Upper lobe of right lung (tissue), 1 donor: ENCODE data around the gene PRKN. TPM values are rescaled to one million over a fixed set of nuclear protein-coding genes. Genes with fewer than 3 reads are reported as not detected.

Experiments
- ATAC-seq: fragments of 200-7000 bp; cut with Tn5 transposase; one replicate; pipeline ENCODE4 v1.9.1; 2020; ENCODE audit warnings: mild to moderate bottlenecking, moderate library complexity
- DNase-seq: peaks from one replicate; pipeline ENCODE4 v3.0.0-alpha.2; 2020
- H3K27ac ChIP-seq: fragments of 200-600 bp; one replicate; pipeline ENCODE4 v1.8.0; 2022
- H3K27me3 ChIP-seq: fragments of 200-600 bp; one replicate; pipeline ENCODE4 v1.8.0; 2022; ENCODE audit warnings: mild to moderate bottlenecking
- H3K36me3 ChIP-seq: fragments of 200-600 bp; one replicate; pipeline ENCODE4 v1.8.0; 2022
- H3K4me1 ChIP-seq: fragments of 200-600 bp; one replicate; pipeline ENCODE4 v1.8.0; 2022
- H3K4me3 ChIP-seq: fragments of 200-600 bp; one replicate; pipeline ENCODE4 v1.8.0; 2022; ENCODE audit warnings: mild to moderate bottlenecking
- H3K9me3 ChIP-seq: fragments of 200-600 bp; one replicate; pipeline ENCODE4 v1.8.0; 2022
- intact Hi-C: fragments of 100-400 bp; cut with DNase I; formaldehyde crosslinking; loops from one replicate; pipeline ENCODE4 v1.11.0; 2022
- total RNA-seq: library from RNA; stranded (reverse); fragmentation: NEBNext Ultra II Directional; extraction: Animal tissue kit (Norgen Biotek cat#: 25700); gene quantifications from one replicate; pipeline ENCODE4 v1.2.1, GENCODE V29; 2021
- TF ChIP-seq, protein P1 (sequence below): fragments of 200-600 bp; IDR thresholded peaks from one replicate; pipeline ENCODE4 v1.8.0; 2022; ENCODE audit warnings: antibody characterized with exemption
- donor health status: DM: no; HTN: yes; CAD: no; lungs with severe emphysema.

Gene PRKN
- total RNA-seq, 1 donor from 2014 or later = 2.7 TPM

GRCh38 chr6:162704001-162704400 lies 23.6 kb downstream of the PRKN start:
- ATAC-seq = no peak

GRCh38 chr6:162702446-162702845 lies 25.1 kb downstream of the PRKN start:
- H3K4me3 ChIP-seq = no peak overlapping the region
- intact Hi-C loops = no loop called here
- H3K4me1 ChIP-seq = peaks cover 5% of the 10 kb centered on the region
- H3K27me3 ChIP-seq = no peaks in the 10 kb centered on the region
- DNase-seq (no peak), ATAC-seq (no peak)
- H3K9me3 ChIP-seq = no peaks in the 10 kb centered on the region
- TF ChIP-seq, protein P1, sequence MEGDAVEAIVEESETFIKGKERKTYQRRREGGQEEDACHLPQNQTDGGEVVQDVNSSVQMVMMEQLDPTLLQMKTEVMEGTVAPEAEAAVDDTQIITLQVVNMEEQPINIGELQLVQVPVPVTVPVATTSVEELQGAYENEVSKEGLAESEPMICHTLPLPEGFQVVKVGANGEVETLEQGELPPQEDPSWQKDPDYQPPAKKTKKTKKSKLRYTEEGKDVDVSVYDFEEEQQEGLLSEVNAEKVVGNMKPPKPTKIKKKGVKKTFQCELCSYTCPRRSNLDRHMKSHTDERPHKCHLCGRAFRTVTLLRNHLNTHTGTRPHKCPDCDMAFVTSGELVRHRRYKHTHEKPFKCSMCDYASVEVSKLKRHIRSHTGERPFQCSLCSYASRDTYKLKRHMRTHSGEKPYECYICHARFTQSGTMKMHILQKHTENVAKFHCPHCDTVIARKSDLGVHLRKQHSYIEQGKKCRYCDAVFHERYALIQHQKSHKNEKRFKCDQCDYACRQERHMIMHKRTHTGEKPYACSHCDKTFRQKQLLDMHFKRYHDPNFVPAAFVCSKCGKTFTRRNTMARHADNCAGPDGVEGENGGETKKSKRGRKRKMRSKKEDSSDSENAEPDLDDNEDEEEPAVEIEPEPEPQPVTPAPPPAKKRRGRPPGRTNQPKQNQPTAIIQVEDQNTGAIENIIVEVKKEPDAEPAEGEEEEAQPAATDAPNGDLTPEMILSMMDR = no peak
- no peaks in the 10 kb centered on the region for H3K36me3 ChIP-seq
- no peak overlapping the region for H3K27ac ChIP-seq

More at GRCh38 chr6:162704001-162704400, 23.6 kb downstream of the PRKN start:
- H3K4me3 ChIP-seq = no peak overlapping the region
- intact Hi-C loops = no loop called here
- no peaks in the 10 kb centered on the region for H3K9me3 ChIP-seq
- peaks cover 5% of the 10 kb centered on the region for H3K4me1 ChIP-seq
- H3K27ac ChIP-seq = no peak overlapping the region
- DNase-seq = no peak
- TF ChIP-seq, protein P1 = no peak
- no peaks in the 10 kb centered on the region for H3K27me3 ChIP-seq
- H3K36me3 ChIP-seq = no peaks in the 10 kb centered on the region

DNA sequence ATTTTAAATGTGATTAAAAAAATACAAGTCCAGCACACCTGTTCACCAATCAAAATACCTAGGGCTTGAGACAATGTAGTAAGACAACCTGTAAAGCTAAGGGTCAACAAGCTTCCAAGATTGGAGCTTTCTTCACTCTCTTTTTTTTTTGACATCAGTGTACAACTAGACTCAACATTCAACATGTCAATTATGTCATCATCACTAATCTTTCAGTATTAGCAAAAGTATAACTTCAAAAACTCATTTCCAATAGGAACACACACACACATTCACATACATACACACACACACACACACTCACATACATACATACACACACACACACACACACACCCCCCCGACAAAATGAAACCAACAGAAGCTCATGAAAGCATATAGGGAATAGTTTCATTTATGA lies 26.0 kb downstream of the PRKN start:
- no peak overlapping the region for H3K27ac ChIP-seq
- H3K36me3 ChIP-seq = no peaks in the 10 kb centered on the region
- DNase-seq (no peak), ATAC-seq (no peak)
- intact Hi-C loops = no loop called here
- H3K9me3 ChIP-seq = no peaks in the 10 kb centered on the region
- H3K27me3 ChIP-seq = no peaks in the 10 kb centered on the region
- no peak overlapping the region for H3K4me3 ChIP-seq
- H3K4me1 ChIP-seq = peaks cover 5% of the 10 kb centered on the region
- TF ChIP-seq, protein P1 = no peak

DNA sequence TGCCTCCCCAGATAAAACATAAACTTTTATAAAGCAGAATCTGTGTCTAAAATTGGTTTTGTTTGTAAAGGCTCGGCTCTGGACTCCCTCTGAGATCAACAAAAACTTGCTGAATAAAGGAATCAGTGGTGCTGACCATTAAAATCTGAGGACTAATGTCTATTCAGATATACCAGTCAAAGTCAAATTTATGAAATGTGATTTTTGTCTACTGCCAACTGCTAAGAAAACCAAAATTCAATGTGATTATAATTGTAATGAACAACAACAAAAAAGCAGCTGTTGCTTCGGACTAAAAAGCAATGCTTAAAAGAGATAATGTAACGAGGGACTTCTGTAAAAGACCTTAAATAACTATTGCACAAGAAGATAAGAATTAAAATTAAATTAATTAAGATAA lies 26.6 kb downstream of the PRKN start:
- TF ChIP-seq, protein P1 = no peak
- Histone ChIP-seq H3K27me3 (no peaks in the 10 kb centered on the region), H3K36me3 (no peaks in the 10 kb centered on the region), H3K27ac (no peak overlapping the region), H3K9me3 (no peaks in the 10 kb centered on the region), H3K4me1 (peaks cover 3% of the 10 kb centered on the region), H3K4me3 (no peak overlapping the region)
- ATAC-seq (no peak), DNase-seq (no peak)
- intact Hi-C loops = no loop called here

DNA sequence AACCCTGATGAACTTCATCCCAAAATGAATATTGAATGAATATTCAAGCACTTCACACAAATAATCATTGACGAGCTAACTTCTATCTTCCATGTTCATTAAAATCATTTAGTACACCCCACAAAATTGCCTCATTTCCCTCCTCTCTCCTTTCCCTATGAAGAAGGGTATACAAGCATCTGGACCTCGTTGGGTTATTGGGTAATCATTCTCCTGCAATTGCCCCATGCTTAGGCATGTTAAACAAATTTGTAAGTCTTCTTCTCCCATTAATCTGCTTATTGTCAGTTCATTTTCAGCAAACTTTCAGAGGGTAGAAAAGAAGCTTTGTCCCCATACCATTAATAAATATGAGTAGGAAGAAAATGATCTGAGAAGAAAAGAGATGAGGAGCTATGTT lies 27.6 kb downstream of the PRKN start:
- DNase-seq (no peak), ATAC-seq (no peak)
- TF ChIP-seq, protein P1 = no peak
- intact Hi-C loops = no loop called here
- Histone ChIP-seq H3K36me3 (no peaks in the 10 kb centered on the region), H3K27ac (no peak overlapping the region), H3K27me3 (no peaks in the 10 kb centered on the region), H3K4me3 (no peak overlapping the region), H3K9me3 (no peaks in the 10 kb centered on the region), H3K4me1 (no peaks in the 10 kb centered on the region)

GRCh38 chr6:162698440-162698839 lies 29.1 kb downstream of the PRKN start:
- DNase-seq (no peak), ATAC-seq (no peak)
- Histone ChIP-seq H3K4me1 (no peaks in the 10 kb centered on the region), H3K27me3 (no peaks in the 10 kb centered on the region), H3K36me3 (no peaks in the 10 kb centered on the region), H3K27ac (no peak overlapping the region), H3K9me3 (no peaks in the 10 kb centered on the region), H3K4me3 (no peak overlapping the region)
- intact Hi-C loops = no loop called here
- TF ChIP-seq, protein P1 = no peak
